ENCODE data around the gene COPS8.

The COPS8 gene

GRCh38 chr2:237134321-237135230, 48.9 kb downstream of the COPS8 start:
- no peak for DNase-seq

GRCh38 chr2:237136824-237137223, 51.1 kb downstream of the COPS8 start:
- no peak for DNase-seq

GRCh38 chr2:237137626-237138323, 52.1 kb downstream of the COPS8 start:
- DNase-seq: no peak

GRCh38 chr2:237139123-237139675, 53.5 kb downstream of the COPS8 start:
- no peak for DNase-seq

- DNase-seq: no peak
Measured at GRCh38 chr2:237140689-237141285, 55.1 kb downstream of the COPS8 start.

GRCh38 chr2:237141571-237142051, 55.9 kb downstream of the COPS8 start:
- DNase-seq: no peak

- no peak for DNase-seq
Measured at GRCh38 chr2:237143118-237143517, 57.4 kb downstream of the COPS8 start.

- DNase-seq: no peak
Measured at GRCh38 chr2:237143676-237144440, 58.2 kb downstream of the COPS8 start.

- DNase-seq: no peak
Measured at GRCh38 chr2:237144516-237144915, 58.8 kb downstream of the COPS8 start.

- DNase-seq: no peak
Measured at GRCh38 chr2:237147317-237147716, 61.6 kb downstream of the COPS8 start.

GRCh38 chr2:237148624-237149023, 62.9 kb downstream of the COPS8 start:
- DNase-seq: no peak

GRCh38 chr2:237149425-237149824, 63.7 kb downstream of the COPS8 start:
- DNase-seq: no peak
